OCI-LY3 (cell line): ENCODE results near the gene GDF9.

Experiments
- H2AFZ ChIP-seq: fragments of 200-600, 300-600 bp; shearing (Covaris generic); 2 replicates; pipeline ENCODE4 v1.6.0; 2014; ENCODE audit warnings: antibody characterized with exemption, low read depth, low read length
- H3K27ac ChIP-seq: fragments of 200-600, 300-600 bp; sonication (generic); 2 replicates; pipeline ENCODE4 v1.5.1; 2014; ENCODE audit warnings: mild to moderate bottlenecking, low read length, moderate library complexity, mixed read lengths
- H3K27me3 ChIP-seq: fragments of 200-600, 300-600 bp; sonication (generic); 2 replicates; pipeline ENCODE4 v1.6.1; 2014; ENCODE audit warnings: low read depth, low read length, mixed read lengths
- H3K36me3 ChIP-seq: fragments of 200-600, 300-600 bp; sonication (generic); replicated peaks from 2 replicates; pipeline ENCODE3; 2014; ENCODE audit warnings: low read depth, low read length, mixed read lengths
- H3K4me1 ChIP-seq: fragments of 300-600, 200-600 bp; sonication (generic); 2 replicates; pipeline ENCODE4 v1.6.1; 2014; ENCODE audit warnings: low read length, mixed read lengths
- H3K4me2 ChIP-seq: fragments of 200-600, 300-600 bp; sonication (generic); 2 replicates; pipeline ENCODE4 v1.6.1; 2014; ENCODE audit warnings: low read length, mixed read lengths
- H3K4me3 ChIP-seq: fragments of 300-600, 200-600 bp; sonication (generic); 2 replicates; pipeline ENCODE4 v1.5.1; 2014; ENCODE audit warnings: antibody characterized with exemption, mild to moderate bottlenecking, low read length, moderate library complexity
- H3K79me2 ChIP-seq: fragments of 300-600, 200-600 bp; shearing (Covaris generic); 2 replicates; pipeline ENCODE4 v1.6.1; 2014; ENCODE audit warnings: mild to moderate bottlenecking, low read length, mixed read lengths
- H3K9ac ChIP-seq: fragments of 300-600, 200-600 bp; shearing (Covaris generic); 2 replicates; pipeline ENCODE4 v1.6.0; 2014; ENCODE audit warnings: mild to moderate bottlenecking, low read length, moderate library complexity
- H3K9me3 ChIP-seq: fragments of 200-600, 300-600 bp; shearing (Covaris generic); 2 replicates; pipeline ENCODE4 v1.6.1; 2014; ENCODE audit warnings: low read length, mixed read lengths; ENCODE audit not compliant: insufficient read depth
- H4K20me1 ChIP-seq: fragments of 200-600, 300-600 bp; sonication (generic); 2 replicates; pipeline ENCODE4 v1.6.1; 2016; ENCODE audit warnings: low read length, mixed read lengths; ENCODE audit not compliant: insufficient read depth
- CTCF ChIP-seq: fragments of 200-600, 300-600 bp; sonication (generic); IDR thresholded peaks from 2 replicates; pipeline ENCODE4 v1.5.1; 2014; ENCODE audit warnings: antibody characterized with exemption, low read length, low read depth
- EZH2phosphoT487 ChIP-seq: fragments of 200-600 bp; shearing (Covaris generic); IDR thresholded peaks from 2 replicates; pipeline ENCODE4 v1.6.1; 2018; ENCODE audit warnings: antibody characterized with exemption, mixed run types, low read depth

The GDF9 gene

DNA sequence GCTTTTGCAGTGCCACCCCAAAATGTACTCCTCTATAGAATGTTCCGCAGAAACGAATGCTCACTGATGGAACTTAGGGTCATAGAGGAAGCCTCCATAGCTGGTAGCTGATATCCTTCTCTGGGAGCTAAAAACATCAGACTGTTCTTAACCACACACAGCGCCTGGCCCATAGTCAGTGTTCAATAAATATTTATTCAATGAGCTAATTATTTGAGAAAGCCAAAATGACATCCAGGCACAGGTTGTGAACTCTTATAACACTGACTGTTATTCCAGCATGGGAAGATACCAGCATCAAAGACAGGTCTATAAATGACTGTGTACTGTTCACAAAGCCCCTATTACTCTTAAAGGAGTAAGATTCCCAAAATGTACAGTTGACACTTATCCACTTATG is 12.9 kb downstream of the GDF9 start:
- Histone ChIP-seq H3K4me3 (no peak overlapping the region), H3K27me3 (no peaks in the 10 kb centered on the region), H3K4me2 (no peak overlapping the region), H3K36me3 (no peaks in the 10 kb centered on the region), H3K27ac (no peak overlapping the region), H4K20me1 (no peaks in the 10 kb centered on the region), H2AFZ (no peak overlapping the region), H3K4me1 (no peaks in the 10 kb centered on the region), H3K9ac (no peak overlapping the region), H3K9me3 (no peaks in the 10 kb centered on the region), H3K79me2 (no peaks in the 10 kb centered on the region)
- TF ChIP-seq CTCF (no peak), EZH2phosphoT487 (no peak)

- no peak overlapping the region for H3K4me2 ChIP-seq
- TF ChIP-seq EZH2phosphoT487 = no peak
- no peak for TF ChIP-seq CTCF
- no peak overlapping the region for H3K9ac ChIP-seq
- H3K27ac ChIP-seq = no peak overlapping the region
- H3K79me2 ChIP-seq = no peaks in the 10 kb centered on the region
- H4K20me1 ChIP-seq = no peaks in the 10 kb centered on the region
- no peaks in the 10 kb centered on the region for H3K9me3 ChIP-seq
- H3K4me1 ChIP-seq = no peaks in the 10 kb centered on the region
- no peak overlapping the region for H3K4me3 ChIP-seq
- no peaks in the 10 kb centered on the region for H3K36me3 ChIP-seq
- H2AFZ ChIP-seq = no peak overlapping the region
- H3K27me3 ChIP-seq = no peaks in the 10 kb centered on the region
Measured at GRCh38 chr5:132850066-132850465, 16.2 kb downstream of the GDF9 start.

GRCh38 chr5:132849347-132849746 is 16.9 kb downstream of the GDF9 start:
- no peaks in the 10 kb centered on the region for H3K36me3 ChIP-seq
- H4K20me1 ChIP-seq = no peaks in the 10 kb centered on the region
- no peak overlapping the region for H3K9ac ChIP-seq
- H3K4me2 ChIP-seq = no peak overlapping the region
- H3K4me1 ChIP-seq = no peaks in the 10 kb centered on the region
- no peaks in the 10 kb centered on the region for H3K27me3 ChIP-seq
- TF ChIP-seq CTCF (no peak), EZH2phosphoT487 (no peak)
- no peak overlapping the region for H3K4me3 ChIP-seq
- H3K79me2 ChIP-seq = no peaks in the 10 kb centered on the region
- no peak overlapping the region for H3K27ac ChIP-seq
- no peaks in the 10 kb centered on the region for H3K9me3 ChIP-seq
- H2AFZ ChIP-seq = no peak overlapping the region

- H3K9ac ChIP-seq = no peak overlapping the region
- H3K4me3 ChIP-seq = no peak overlapping the region
- no peak overlapping the region for H3K4me2 ChIP-seq
- no peaks in the 10 kb centered on the region for H3K4me1 ChIP-seq
- H3K27me3 ChIP-seq = no peaks in the 10 kb centered on the region
- H3K9me3 ChIP-seq = no peaks in the 10 kb centered on the region
- no peak overlapping the region for H2AFZ ChIP-seq
- no peaks in the 10 kb centered on the region for H3K36me3 ChIP-seq
- H4K20me1 ChIP-seq = no peaks in the 10 kb centered on the region
- TF ChIP-seq CTCF (no peak), EZH2phosphoT487 (no peak)
- H3K79me2 ChIP-seq = no peaks in the 10 kb centered on the region
- no peak overlapping the region for H3K27ac ChIP-seq
Measured at GRCh38 chr5:132848270-132848669, 18.0 kb downstream of the GDF9 start.
